Sigmoid colon (tissue), 7 donors: ENCODE results near the gene TENM3. TPM values are rescaled to one million over a fixed set of nuclear protein-coding genes. Genes with fewer than 3 reads are reported as not detected.
A peak's percentile ranks its signal among the peaks of the same experiment; 100 is the strongest.

Experiments
- DNase-seq: peaks from one replicate; pipeline ENCODE4 v3.0.0-alpha.2; 2019
- H3K27ac ChIP-seq, 4 donors: fragments of 200-600 bp; sonication (generic); one replicate each; pipeline ENCODE4 v1.5.1; 2016 to 2019; ENCODE audit warnings: mild to moderate bottlenecking in 1 of 4
- H3K27me3 ChIP-seq, 3 donors: fragments of 200-600 bp; sonication (generic); one replicate each; pipeline ENCODE4 v1.5.1; 2019; ENCODE audit warnings: mild to moderate bottlenecking in 1 of 3
- H3K36me3 ChIP-seq, 4 donors: fragments of 200-600 bp; sonication (generic); one replicate each; pipeline ENCODE4 v1.5.1; 2016 to 2019
- H3K4me1 ChIP-seq, 4 donors: fragments of 200-600 bp; sonication (generic); one replicate each; pipeline ENCODE4 v1.5.1; 2017 to 2019
- H3K4me3 ChIP-seq, 4 donors: fragments of 200-600 bp; sonication (generic); one replicate each; pipeline ENCODE4 v1.5.1; 2017 to 2019; ENCODE audit warnings: mild to moderate bottlenecking in 2 of 4, moderate library complexity in 1 of 4
- H3K9me3 ChIP-seq, 4 donors: fragments of 200-600 bp in 3 of 4; sonication (generic) in 3 of 4; one replicate each; pipeline versions ENCODE4 v1.5.1 to v1.6.1; 2013 to 2019
- EP300 ChIP-seq, 4 donors: sonication (generic); formaldehyde crosslinking; IDR thresholded peaks; one replicate each; pipeline ENCODE4 v1.6.1; 2017; ENCODE audit warnings: antibody characterized with exemption in 4 of 4
- POLR2A ChIP-seq, 2 donors: fragments of 450-650 bp; IDR thresholded peaks; one replicate each; pipeline ENCODE4 v1.6.1; 2016; ENCODE audit warnings: antibody characterized with exemption in 2 of 2, mild to moderate bottlenecking in 2 of 2, moderate library complexity in 2 of 2
- POLR2AphosphoS5 ChIP-seq, 4 donors: sonication (generic); formaldehyde crosslinking; IDR thresholded peaks; one replicate each; pipeline ENCODE4 v1.6.1; 2017; ENCODE audit warnings: antibody characterized with exemption in 4 of 4
- WGBS, 2 donors: extraction: QIAGEN DNeasy Blood & Tissue Kit; methylation state at CpG; one replicate each; pipeline ENCODE4 v1.1.7; 2013; 5-methylcytosine and 5-hydroxymethylcytosine counted together
- intact Hi-C: fragments of 100-400 bp; cut with DNase I; formaldehyde crosslinking; loops from one replicate; pipeline ENCODE4 v1.15.1; 2023
- polyA plus RNA-seq, 3 donors: library from polyadenylated mRNA; stranded (reverse); fragments of 200-250 nt; gene quantifications; one replicate each; pipeline ENCODE4 v1.2.3, GENCODE V29; 2013
- total RNA-seq, 4 donors: library from RNA; depleted of rRNA; stranded (reverse); fragments of >200 nt; gene quantifications; one replicate each; pipeline ENCODE4 v1.1.0, GENCODE V29; 2016
- TF ChIP-seq, protein P1 (sequence below), 4 experiments: fragments of 450-650 bp in 3 of 4; fragments of 200-600 bp in 1 of 4; IDR thresholded peaks; one replicate each; pipeline ENCODE4 v1.5.1; 2016 to 2019; ENCODE audit warnings: antibody characterized with exemption in 4 of 4, mild to moderate bottlenecking in 3 of 4, moderate library complexity in 2 of 4
- donor health status: healthy with polysubstance abuse.
- donor health status: Bipolar disorder and iron deficiency.
- donor health status: healthy.

Gene TENM3
- total and polyA plus RNA-seq, 7 donors, result 0.60 to 82.3 (median 37.8) TPM; not detected in 1

DNA sequence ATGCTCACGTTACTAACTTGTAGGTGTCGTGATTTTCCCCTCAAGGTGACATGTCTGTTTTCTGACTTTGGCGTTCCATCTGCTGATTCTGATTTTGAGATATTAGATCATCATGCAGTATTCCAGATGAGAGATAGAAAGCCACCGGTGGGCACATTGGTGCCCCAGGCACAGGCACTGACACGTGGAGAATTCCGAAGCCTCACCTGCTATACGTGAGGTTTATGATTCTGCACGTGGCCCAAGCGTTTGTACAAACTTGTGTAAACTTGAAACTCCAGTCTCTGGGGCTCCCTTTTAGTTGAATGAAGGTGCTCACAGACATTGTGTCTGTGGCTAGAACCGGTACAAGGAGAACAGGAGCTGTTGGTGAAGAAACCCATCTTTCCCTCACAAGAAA is 81.1 kb downstream of the TENM3 start:
- no peak for TF ChIP-seq POLR2A (IDR thresholded peaks at IDR 0.05)
- TF ChIP-seq POLR2AphosphoS5 (IDR thresholded peaks at IDR 0.05), result no peak
- TF ChIP-seq, protein P1, sequence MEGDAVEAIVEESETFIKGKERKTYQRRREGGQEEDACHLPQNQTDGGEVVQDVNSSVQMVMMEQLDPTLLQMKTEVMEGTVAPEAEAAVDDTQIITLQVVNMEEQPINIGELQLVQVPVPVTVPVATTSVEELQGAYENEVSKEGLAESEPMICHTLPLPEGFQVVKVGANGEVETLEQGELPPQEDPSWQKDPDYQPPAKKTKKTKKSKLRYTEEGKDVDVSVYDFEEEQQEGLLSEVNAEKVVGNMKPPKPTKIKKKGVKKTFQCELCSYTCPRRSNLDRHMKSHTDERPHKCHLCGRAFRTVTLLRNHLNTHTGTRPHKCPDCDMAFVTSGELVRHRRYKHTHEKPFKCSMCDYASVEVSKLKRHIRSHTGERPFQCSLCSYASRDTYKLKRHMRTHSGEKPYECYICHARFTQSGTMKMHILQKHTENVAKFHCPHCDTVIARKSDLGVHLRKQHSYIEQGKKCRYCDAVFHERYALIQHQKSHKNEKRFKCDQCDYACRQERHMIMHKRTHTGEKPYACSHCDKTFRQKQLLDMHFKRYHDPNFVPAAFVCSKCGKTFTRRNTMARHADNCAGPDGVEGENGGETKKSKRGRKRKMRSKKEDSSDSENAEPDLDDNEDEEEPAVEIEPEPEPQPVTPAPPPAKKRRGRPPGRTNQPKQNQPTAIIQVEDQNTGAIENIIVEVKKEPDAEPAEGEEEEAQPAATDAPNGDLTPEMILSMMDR (IDR thresholded peaks at IDR 0.05), result no peak
- TF ChIP-seq EP300 (IDR thresholded peaks at IDR 0.05), result no peak
- 69 to 85% methylated on average over 10 of the region's 10 CpGs for WGBS, 2 donors
- no peak for DNase-seq
- Histone ChIP-seq H3K4me1 (peaks cover 0 to 15% (median 0%) of the 10 kb centered on the region in 4 donors), H3K27ac (no peak overlapping the region), H3K27me3 (no peaks in the 10 kb centered on the region), H3K9me3 (peaks cover 0 to 3% (median 0%) of the 10 kb centered on the region in 4 donors), H3K36me3 (no peaks in the 10 kb centered on the region), H3K4me3 (no peak overlapping the region)
- intact Hi-C loops, result no loop called here

DNA sequence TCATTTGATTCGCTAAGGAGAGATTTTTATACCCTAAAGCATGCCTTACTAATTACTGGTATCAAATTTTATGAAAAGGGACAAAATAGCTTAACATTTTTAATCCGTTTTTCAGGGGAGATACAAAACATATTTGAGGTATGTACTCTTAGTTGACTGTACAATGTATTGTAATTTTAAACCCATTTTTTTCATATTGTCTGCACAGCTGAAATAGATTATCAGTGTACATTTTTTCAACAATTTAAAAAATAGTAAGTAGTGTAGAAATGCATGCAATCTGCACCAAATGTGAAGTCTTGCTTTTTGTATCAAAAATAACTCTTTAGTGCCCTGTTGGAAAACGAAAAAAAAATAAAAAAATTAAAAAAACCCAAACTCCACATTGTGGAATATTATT is 82.2 kb downstream of the TENM3 start:
- no peak for TF ChIP-seq POLR2A (IDR thresholded peaks at IDR 0.05)
- no peak for TF ChIP-seq EP300 (IDR thresholded peaks at IDR 0.05)
- no peak for DNase-seq
- WGBS, 2 donors, result 62 to 79% methylated on average over 3 of the region's 3 CpGs

DNA sequence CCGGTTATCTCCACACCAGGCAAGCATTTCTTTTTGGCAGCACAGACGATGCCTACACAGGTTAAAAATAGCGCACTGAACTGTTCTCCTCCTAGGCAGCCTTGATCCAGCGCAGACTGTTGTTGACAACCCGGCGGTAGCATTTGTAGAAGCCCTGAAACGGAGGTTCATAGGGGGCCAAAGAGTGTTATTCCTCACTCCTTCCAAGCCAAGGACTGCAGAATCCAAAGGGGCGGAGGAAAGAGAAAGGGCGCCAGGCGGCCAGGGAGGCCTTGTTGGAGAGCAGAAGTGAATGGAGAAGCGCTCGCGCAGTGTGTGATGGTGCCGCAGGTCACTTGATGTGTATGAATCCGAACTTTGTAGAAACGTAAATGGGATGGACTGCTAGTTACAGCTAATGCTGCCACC is 82.7 kb downstream of the TENM3 start:
- TF ChIP-seq POLR2AphosphoS5 (IDR thresholded peaks at IDR 0.05) (peak in 3 of 4 donors; percentile 20 to 82 (median 54)), POLR2A (IDR thresholded peaks at IDR 0.05) (no peak), EP300 (IDR thresholded peaks at IDR 0.05) (peak in 1 of 4 donors; percentile 54)
- H3K27me3 ChIP-seq, result no peaks in the 10 kb centered on the region
- intact Hi-C loops, result loop anchor here (5.0 kb wide), 1 partner anchor 121 kb away; no protein-coding TSS in a partner anchor

More for the DNA sequence above, 82.2 kb downstream of the TENM3 start:
- Histone ChIP-seq H3K4me3 (no peak overlapping the region), H3K4me1 (peaks cover 0 to 15% (median 0%) of the 10 kb centered on the region in 4 donors), H3K36me3 (no peaks in the 10 kb centered on the region), H3K27ac (peak overlapping the region in 2 of 4 donors; percentile 53 to 74), H3K9me3 (no peaks in the 10 kb centered on the region), H3K27me3 (no peaks in the 10 kb centered on the region)
- intact Hi-C loops, result loop anchor here (5.0 kb wide), 1 partner anchor 122 kb away; no protein-coding TSS in a partner anchor

DNA sequence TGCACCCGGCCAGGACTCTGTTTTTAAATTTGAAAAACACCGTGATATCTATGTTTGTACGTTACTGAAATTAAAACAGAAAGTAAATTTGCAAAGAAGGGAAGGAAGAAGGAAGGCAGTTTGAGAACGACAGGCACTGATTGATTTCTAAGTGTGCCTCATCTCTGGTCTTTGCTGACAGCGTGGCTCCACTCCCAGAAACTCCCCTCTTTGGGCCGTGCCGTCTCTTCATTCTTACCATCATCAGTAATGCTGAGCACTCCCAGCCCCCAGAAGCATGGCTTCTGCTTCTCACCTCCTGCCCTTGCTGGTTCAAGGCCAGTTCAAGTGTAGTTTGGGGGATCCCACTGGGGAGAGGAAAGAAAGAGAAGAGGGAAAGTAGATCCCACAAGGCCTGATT is 85.3 kb downstream of the TENM3 start:
- H3K4me3 ChIP-seq, result no peak overlapping the region
- H3K9me3 ChIP-seq, result no peaks in the 10 kb centered on the region
- TF ChIP-seq POLR2A (IDR thresholded peaks at IDR 0.05), result no peak
- TF ChIP-seq, protein P1 (IDR thresholded peaks at IDR 0.05), result no peak
- TF ChIP-seq POLR2AphosphoS5 (IDR thresholded peaks at IDR 0.05), result no peak
- TF ChIP-seq EP300 (IDR thresholded peaks at IDR 0.05), result no peak
- WGBS, 2 donors, result 80 to 87% methylated on average over 7 of the region's 7 CpGs
- peaks cover 0 to 15% (median 0%) of the 10 kb centered on the region in 4 donors for H3K4me1 ChIP-seq
- H3K27ac ChIP-seq, result no peak overlapping the region
- intact Hi-C loops, result loop anchor here (5.0 kb wide), 1 partner anchor 119 kb away; no protein-coding TSS in a partner anchor
- H3K27me3 ChIP-seq, result no peaks in the 10 kb centered on the region
- DNase-seq, result no peak
- H3K36me3 ChIP-seq, result no peaks in the 10 kb centered on the region

More for the DNA sequence above, 82.7 kb downstream of the TENM3 start:
- Histone ChIP-seq H3K4me1 (peaks cover 0 to 15% (median 0%) of the 10 kb centered on the region in 4 donors), H3K4me3 (peak overlapping the region in 2 of 4 donors; percentile 3 to 15), H3K9me3 (no peaks in the 10 kb centered on the region), H3K36me3 (no peaks in the 10 kb centered on the region), H3K27ac (peak overlapping the region in 3 of 4 donors; percentile 53 to 74 (median 60))
- DNase-seq, result peak; percentile 82
- WGBS, 2 donors, result 83 to 88% methylated on average over 16 of the region's 16 CpGs

DNA sequence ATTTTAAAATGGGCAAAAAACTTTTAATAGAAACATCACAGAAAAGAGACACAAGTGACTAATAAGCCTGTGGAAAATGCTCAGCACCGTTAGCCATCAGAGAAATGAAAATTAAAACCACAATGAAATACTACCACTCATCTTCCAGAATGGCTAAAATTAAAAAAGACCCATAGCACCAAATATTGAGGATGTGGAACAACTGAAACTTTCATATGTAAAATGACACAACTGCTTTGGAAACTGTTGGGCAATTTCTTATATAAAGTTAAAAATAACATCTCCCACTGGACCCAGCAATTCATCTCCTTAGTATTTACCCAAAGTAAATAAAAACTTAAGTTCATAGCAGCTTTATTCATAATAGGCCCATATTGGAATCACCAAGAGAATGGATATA is 94.2 kb downstream of the TENM3 start:
- no peaks in the 10 kb centered on the region for H3K9me3 ChIP-seq
- no peak overlapping the region for H3K27ac ChIP-seq
- H3K4me3 ChIP-seq, result no peak overlapping the region
- no peak for DNase-seq
- H3K4me1 ChIP-seq, result no peaks in the 10 kb centered on the region
- TF ChIP-seq POLR2A (IDR thresholded peaks at IDR 0.05) (no peak), EP300 (IDR thresholded peaks at IDR 0.05) (no peak), POLR2AphosphoS5 (IDR thresholded peaks at IDR 0.05) (no peak)
- TF ChIP-seq, protein P1 (IDR thresholded peaks at IDR 0.05), result no peak
- H3K36me3 ChIP-seq, result no peaks in the 10 kb centered on the region
- WGBS, 2 donors, result 76 to 90% methylated on average over 1 of the region's 1 CpG
- no peaks in the 10 kb centered on the region for H3K27me3 ChIP-seq
- intact Hi-C loops, result no loop called here
